HepG2 (cell line): Measurements from ENCODE around the gene ACSL3. TPM values are rescaled to one million over a fixed set of nuclear protein-coding genes. Genes with fewer than 3 reads are reported as not detected.
A peak's percentile ranks its signal among the peaks of the same experiment; 100 is the strongest.

Experiments used
- ASH2L ChIP-seq: fragments of 300-600, 200-600 bp; sonication (generic); IDR thresholded peaks from 2 replicates; pipeline ENCODE4 v1.7.0; 2017; ENCODE audit warnings: low read depth, mild to moderate bottlenecking, moderate library complexity, mixed read lengths, low read length; ENCODE audit not compliant: insufficient read length
- CBX5 ChIP-seq: sonication (generic); formaldehyde crosslinking; IDR thresholded peaks from 2 replicates; pipeline ENCODE4 v1.4.0; 2020; ENCODE audit warnings: missing genetic modification reagents, borderline replicate concordance
- EHMT2 ChIP-seq: fragments of 200-600 bp; sonication (generic); IDR thresholded peaks from 2 replicates; pipeline ENCODE4 v1.7.0; 2017; ENCODE audit warnings: antibody characterized with exemption, low read depth, low read length, borderline replicate concordance
- FOXJ3 ChIP-seq: sonication (generic); formaldehyde crosslinking; IDR thresholded peaks from 2 replicates; pipeline ENCODE4 v1.4.0; 2020; ENCODE audit warnings: missing genetic modification reagents, mild to moderate bottlenecking, borderline replicate concordance
- HMG20B ChIP-seq: conservative IDR thresholded peaks from 2 replicates; pipeline ENCODE4 v1.6.1; 2016; ENCODE audit warnings: missing genetic modification reagents, missing compliant biosample characterization
- KDM5B ChIP-seq: sonication (generic); formaldehyde crosslinking; IDR thresholded peaks from 2 replicates; pipeline ENCODE4 v1.4.0; 2020; ENCODE audit warnings: missing genetic modification reagents, mild to moderate bottlenecking, borderline replicate concordance
- KLF16 ChIP-seq, 2 experiments: sonication (generic) in 1 of 2; formaldehyde crosslinking in 1 of 2; IDR thresholded peaks; 2 replicates each; pipeline versions ENCODE4 v1.6.1 to v1.8.0; 2016 to 2023; ENCODE audit warnings: missing genetic modification reagents in 2 of 2, missing compliant biosample characterization in 1 of 2
- MIXL1 ChIP-seq: IDR thresholded peaks from 2 replicates; pipeline ENCODE4 v1.6.1; 2016
- NFYB ChIP-seq: sonication (generic); formaldehyde crosslinking; IDR thresholded peaks from 2 replicates; pipeline ENCODE4 v1.4.0; 2020; ENCODE audit warnings: missing genetic modification reagents
- SP5 ChIP-seq: IDR thresholded peaks from 2 replicates; pipeline ENCODE4 v1.6.1; 2016; ENCODE audit warnings: low read depth, borderline replicate concordance
- TARDBP ChIP-seq: sonication (generic); formaldehyde crosslinking; IDR thresholded peaks from 2 replicates; pipeline ENCODE4 v1.8.0; 2022; ENCODE audit warnings: mild to moderate bottlenecking, missing genetic modification reagents
- TOPORS ChIP-seq: sonication (generic); formaldehyde crosslinking; IDR thresholded peaks from 2 replicates; pipeline ENCODE4 v1.8.0; 2023; ENCODE audit warnings: mild to moderate bottlenecking, missing genetic modification reagents
- ZNF20 ChIP-seq: sonication (generic); formaldehyde crosslinking; IDR thresholded peaks from 2 replicates; pipeline ENCODE4 v1.4.0; 2020; ENCODE audit warnings: mild to moderate bottlenecking, moderate library complexity, missing genetic modification reagents
- ZNF737 ChIP-seq: sonication (generic); formaldehyde crosslinking; IDR thresholded peaks from 2 replicates; pipeline ENCODE4 v1.5.0; 2020; ENCODE audit warnings: missing genetic modification reagents, mild to moderate bottlenecking, borderline replicate concordance
- polyA plus RNA-seq, 8 experiments: library from polyadenylated mRNA; depleted of rRNA in 3 of 8; stranded (reverse) in 7 of 8; unstranded in 1 of 8; fragments of >200 nt; fragmentation: Illumina TruSeq in 4 of 8; extraction: Trizol in 4 of 8; gene quantifications; 2 replicates each; pipeline versions ENCODE4 v1.2.1 to v1.2.3, GENCODE V29; 2011 to 2016; ENCODE audit warnings: low read depth in 4 of 8, missing spikeins in 1 of 8, mixed read lengths in 1 of 8; ENCODE audit not compliant: insufficient read depth in 1 of 8
- total RNA-seq, 5 experiments: library from RNA; depleted of rRNA; stranded (reverse); fragments of >200 nt; fragmentation: Illumina TruSeq; extraction: Trizol; gene quantifications; 2 replicates each; pipeline ENCODE4 v1.2.3, GENCODE V29; 2016; ENCODE audit warnings: low read depth in 1 of 5
- TF ChIP-seq, protein P1 (sequence below): sonication (generic); formaldehyde crosslinking; IDR thresholded peaks from 2 replicates; pipeline ENCODE4 v1.4.0; 2020; ENCODE audit warnings: mild to moderate bottlenecking, missing genetic modification reagents, borderline replicate concordance
- TF ChIP-seq, protein P2 (sequence below): sonication (generic); formaldehyde crosslinking; IDR thresholded peaks from 2 replicates; pipeline ENCODE4 v1.5.0; 2020; ENCODE audit warnings: mild to moderate bottlenecking, missing genetic modification reagents
- TF ChIP-seq, protein P3 (sequence below): sonication (generic); formaldehyde crosslinking; IDR thresholded peaks from 2 replicates; pipeline ENCODE4 v1.4.0; 2020; ENCODE audit warnings: missing genetic modification reagents
- TF ChIP-seq, protein P4 (sequence below): sonication (generic); formaldehyde crosslinking; IDR thresholded peaks from 2 replicates; pipeline ENCODE4 v1.8.1; 2022; ENCODE audit warnings: mild to moderate bottlenecking, missing genetic modification reagents
- TF ChIP-seq, protein P5 (sequence below): IDR thresholded peaks from 2 replicates; pipeline ENCODE4 v1.6.1; 2018; ENCODE audit warnings: missing genetic modification reagents

Gene ACSL3
- total and polyA plus RNA-seq, 2 of the 13 experiments (the other 11 are each of a cell fraction or from before 2014, with no cell fraction given): 305 to 365 TPM

DNA sequence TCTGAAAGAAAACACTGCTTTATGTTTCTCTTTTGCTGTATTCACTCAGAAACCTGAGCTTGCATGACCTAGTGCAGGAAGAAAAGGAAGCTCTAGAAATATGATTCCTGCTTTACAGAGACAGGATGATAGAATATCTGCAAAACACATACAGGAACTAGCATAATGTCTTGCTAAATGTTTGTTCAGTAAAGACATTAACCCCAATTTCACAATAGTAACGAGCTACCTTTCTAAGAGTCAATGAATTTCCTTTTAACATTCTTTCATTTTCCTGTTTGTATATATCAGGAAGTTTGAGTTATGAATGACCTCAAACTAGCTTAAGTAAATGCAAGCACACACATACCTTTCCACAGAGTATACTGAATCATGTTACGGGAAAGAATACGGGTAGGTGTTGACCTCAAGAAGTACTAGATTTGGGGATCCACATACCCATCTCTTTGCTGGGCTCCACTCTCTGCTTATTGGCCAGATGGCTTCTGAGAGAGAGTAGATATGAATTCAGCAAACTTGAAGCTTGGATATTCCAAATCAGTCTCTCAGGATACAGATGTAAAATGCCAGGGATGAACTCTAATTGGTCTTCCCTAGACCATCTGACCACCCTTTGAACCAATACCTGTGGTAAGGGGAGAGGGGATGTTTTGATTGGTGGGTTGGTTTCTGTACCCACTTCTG lies 18.2 kb upstream of the ACSL3 start (continued):
- TF ChIP-seq, protein P1, sequence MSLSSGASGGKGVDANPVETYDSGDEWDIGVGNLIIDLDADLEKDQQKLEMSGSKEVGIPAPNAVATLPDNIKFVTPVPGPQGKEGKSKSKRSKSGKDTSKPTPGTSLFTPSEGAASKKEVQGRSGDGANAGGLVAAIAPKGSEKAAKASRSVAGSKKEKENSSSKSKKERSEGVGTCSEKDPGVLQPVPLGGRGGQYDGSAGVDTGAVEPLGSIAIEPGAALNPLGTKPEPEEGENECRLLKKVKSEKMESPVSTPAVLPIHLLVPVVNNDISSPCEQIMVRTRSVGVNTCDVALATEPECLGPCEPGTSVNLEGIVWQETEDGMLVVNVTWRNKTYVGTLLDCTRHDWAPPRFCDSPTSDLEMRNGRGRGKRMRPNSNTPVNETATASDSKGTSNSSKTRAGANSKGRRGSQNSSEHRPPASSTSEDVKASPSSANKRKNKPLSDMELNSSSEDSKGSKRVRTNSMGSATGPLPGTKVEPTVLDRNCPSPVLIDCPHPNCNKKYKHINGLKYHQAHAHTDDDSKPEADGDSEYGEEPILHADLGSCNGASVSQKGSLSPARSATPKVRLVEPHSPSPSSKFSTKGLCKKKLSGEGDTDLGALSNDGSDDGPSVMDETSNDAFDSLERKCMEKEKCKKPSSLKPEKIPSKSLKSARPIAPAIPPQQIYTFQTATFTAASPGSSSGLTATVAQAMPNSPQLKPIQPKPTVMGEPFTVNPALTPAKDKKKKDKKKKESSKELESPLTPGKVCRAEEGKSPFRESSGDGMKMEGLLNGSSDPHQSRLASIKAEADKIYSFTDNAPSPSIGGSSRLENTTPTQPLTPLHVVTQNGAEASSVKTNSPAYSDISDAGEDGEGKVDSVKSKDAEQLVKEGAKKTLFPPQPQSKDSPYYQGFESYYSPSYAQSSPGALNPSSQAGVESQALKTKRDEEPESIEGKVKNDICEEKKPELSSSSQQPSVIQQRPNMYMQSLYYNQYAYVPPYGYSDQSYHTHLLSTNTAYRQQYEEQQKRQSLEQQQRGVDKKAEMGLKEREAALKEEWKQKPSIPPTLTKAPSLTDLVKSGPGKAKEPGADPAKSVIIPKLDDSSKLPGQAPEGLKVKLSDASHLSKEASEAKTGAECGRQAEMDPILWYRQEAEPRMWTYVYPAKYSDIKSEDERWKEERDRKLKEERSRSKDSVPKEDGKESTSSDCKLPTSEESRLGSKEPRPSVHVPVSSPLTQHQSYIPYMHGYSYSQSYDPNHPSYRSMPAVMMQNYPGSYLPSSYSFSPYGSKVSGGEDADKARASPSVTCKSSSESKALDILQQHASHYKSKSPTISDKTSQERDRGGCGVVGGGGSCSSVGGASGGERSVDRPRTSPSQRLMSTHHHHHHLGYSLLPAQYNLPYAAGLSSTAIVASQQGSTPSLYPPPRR (CRISPR knock-in tag): peak; percentile 87
- peak; percentile 61; the same call in 1 of the 2 replicates for TF ChIP-seq MIXL1 (CRISPR knock-in tag)
- no peak; a peak in 1 of 4 replicates for TF ChIP-seq KLF16 (CRISPR knock-in tag; IDR thresholded peaks at IDR 0.05)
- TF ChIP-seq KDM5B (CRISPR knock-in tag): no peak
- no peak for TF ChIP-seq ZNF737 (CRISPR knock-in tag)
- peak; percentile 31; the same call in 1 of the 2 replicates for TF ChIP-seq SP5 (CRISPR knock-in tag)
- 0 out of 2 replicates have a peak, but pooled peaks have one; percentile 56 for TF ChIP-seq EHMT2
- peak; percentile 71; the same call in 1 of the 2 replicates for TF ChIP-seq ZNF20 (CRISPR knock-in tag)
- peak; percentile 33; the same call in 1 of the 2 replicates for TF ChIP-seq HMG20B (CRISPR knock-in tag)
- TF ChIP-seq, protein P2, sequence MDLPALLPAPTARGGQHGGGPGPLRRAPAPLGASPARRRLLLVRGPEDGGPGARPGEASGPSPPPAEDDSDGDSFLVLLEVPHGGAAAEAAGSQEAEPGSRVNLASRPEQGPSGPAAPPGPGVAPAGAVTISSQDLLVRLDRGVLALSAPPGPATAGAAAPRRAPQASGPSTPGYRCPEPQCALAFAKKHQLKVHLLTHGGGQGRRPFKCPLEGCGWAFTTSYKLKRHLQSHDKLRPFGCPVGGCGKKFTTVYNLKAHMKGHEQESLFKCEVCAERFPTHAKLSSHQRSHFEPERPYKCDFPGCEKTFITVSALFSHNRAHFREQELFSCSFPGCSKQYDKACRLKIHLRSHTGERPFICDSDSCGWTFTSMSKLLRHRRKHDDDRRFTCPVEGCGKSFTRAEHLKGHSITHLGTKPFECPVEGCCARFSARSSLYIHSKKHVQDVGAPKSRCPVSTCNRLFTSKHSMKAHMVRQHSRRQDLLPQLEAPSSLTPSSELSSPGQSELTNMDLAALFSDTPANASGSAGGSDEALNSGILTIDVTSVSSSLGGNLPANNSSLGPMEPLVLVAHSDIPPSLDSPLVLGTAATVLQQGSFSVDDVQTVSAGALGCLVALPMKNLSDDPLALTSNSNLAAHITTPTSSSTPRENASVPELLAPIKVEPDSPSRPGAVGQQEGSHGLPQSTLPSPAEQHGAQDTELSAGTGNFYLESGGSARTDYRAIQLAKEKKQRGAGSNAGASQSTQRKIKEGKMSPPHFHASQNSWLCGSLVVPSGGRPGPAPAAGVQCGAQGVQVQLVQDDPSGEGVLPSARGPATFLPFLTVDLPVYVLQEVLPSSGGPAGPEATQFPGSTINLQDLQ: no peak
- TF ChIP-seq TARDBP (CRISPR knock-in tag): peak; percentile 85
- peak; percentile 69 for TF ChIP-seq ASH2L
- no peak for TF ChIP-seq CBX5 (CRISPR knock-in tag)
- TF ChIP-seq TOPORS (CRISPR knock-in tag): no peak
- TF ChIP-seq FOXJ3 (CRISPR knock-in tag): peak; percentile 90
- TF ChIP-seq, protein P3, sequence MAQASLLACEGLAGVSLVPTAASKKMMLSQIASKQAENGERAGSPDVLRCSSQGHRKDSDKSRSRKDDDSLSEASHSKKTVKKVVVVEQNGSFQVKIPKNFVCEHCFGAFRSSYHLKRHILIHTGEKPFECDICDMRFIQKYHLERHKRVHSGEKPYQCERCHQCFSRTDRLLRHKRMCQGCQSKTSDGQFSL (CRISPR knock-in tag): no peak
- peak; percentile 81 for TF ChIP-seq NFYB
- TF ChIP-seq, protein P4, sequence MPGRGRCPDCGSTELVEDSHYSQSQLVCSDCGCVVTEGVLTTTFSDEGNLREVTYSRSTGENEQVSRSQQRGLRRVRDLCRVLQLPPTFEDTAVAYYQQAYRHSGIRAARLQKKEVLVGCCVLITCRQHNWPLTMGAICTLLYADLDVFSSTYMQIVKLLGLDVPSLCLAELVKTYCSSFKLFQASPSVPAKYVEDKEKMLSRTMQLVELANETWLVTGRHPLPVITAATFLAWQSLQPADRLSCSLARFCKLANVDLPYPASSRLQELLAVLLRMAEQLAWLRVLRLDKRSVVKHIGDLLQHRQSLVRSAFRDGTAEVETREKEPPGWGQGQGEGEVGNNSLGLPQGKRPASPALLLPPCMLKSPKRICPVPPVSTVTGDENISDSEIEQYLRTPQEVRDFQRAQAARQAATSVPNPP (CRISPR knock-in tag): no peak
- TF ChIP-seq, protein P5, sequence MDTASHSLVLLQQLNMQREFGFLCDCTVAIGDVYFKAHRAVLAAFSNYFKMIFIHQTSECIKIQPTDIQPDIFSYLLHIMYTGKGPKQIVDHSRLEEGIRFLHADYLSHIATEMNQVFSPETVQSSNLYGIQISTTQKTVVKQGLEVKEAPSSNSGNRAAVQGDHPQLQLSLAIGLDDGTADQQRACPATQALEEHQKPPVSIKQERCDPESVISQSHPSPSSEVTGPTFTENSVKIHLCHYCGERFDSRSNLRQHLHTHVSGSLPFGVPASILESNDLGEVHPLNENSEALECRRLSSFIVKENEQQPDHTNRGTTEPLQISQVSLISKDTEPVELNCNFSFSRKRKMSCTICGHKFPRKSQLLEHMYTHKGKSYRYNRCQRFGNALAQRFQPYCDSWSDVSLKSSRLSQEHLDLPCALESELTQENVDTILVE: 0 out of 2 replicates have a peak, but pooled peaks have one; percentile 49
